NK-92 (cell line): Measurements from ENCODE around the gene HDAC8.
"Not testable (repeated sequence)": the region's sequence is repeated elsewhere in the genome, so short reads cannot be mapped to it uniquely, and the experiment has no call there.

Source experiments
- DNase-seq: peaks from one replicate; lab custom pipeline; 2025; ENCODE audit not compliant: unreplicated experiment; lab: John Stamatoyannopoulos, UW

The HDAC8 gene

DNA sequence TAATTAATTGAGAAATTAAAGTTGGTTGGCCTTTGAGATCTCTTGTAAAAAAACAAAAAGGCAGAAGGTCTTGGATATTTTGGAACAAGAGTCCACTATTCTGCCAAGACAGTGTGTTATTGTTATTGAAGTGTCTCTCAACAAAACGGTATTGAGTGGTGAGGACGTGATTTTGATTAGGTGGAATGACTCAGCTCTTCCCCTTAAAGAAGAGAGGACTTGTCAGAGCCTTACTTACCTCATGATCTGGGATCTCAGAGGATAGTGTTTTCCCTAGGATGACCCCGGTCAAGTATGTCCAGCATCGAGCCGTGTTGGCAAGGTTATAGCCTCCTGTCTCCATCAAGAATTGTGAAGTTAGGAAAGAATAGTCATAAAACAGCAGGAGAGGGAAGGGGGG is 110.9 kb downstream of the HDAC8 start:
- DNase-seq: no peak

DNA sequence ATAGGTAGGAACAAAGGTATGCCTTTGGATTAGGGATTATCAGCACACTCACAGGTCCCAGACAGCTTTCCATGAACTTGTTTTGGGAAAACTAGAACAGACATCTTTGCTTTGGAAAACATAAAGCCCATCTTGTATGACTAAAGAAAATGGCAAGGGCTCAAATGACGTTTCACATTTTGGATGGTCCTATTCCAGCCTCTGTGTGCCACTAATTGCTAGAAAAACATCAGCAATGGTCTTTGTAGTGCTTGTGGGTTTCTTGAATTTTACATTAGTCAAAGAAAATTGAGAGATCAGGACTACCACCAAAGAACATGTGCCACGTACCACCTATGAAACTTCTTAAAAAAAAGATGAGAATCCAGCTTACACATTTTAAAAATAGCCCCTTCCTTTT is 111.4 kb downstream of the HDAC8 start:
- no peak for DNase-seq

DNA sequence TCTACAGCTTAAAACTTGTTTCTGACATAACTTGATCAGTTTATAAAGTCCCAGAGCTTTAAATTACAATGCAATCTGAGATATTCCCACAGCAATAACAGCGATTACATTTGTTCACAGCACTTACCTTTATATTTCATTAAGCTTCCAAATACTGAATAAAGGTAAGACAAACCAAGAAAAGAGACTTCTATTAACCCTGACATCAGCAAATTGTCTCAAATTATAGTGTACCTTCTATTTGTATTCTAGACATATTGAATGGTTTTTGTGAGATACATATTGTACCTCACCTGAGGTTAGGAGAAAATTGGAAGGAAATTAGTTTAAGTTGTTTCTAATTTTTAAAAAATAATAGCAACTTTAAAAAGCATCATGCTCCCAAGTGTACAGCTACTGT is 111.9 kb downstream of the HDAC8 start:
- no peak for DNase-seq

DNA sequence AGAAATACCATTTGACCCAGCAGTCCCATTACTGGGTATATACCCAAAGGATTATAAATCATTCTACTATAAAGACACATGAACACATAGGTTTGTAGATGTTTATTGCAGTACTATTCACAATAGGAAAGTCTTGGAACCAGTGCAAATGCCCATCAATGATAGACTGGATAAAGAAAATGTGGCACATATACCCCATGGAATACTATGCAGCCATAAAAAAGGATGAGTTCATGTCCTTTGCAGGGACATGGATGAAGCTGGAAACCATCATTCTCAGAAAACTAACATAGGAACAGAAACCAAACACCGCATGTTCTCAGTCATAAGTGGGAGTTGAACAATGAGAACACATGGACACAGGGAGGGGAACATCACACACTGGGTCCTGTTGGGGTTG is 123.6 kb downstream of the HDAC8 start:
- not testable (repeated sequence) for DNase-seq

DNA sequence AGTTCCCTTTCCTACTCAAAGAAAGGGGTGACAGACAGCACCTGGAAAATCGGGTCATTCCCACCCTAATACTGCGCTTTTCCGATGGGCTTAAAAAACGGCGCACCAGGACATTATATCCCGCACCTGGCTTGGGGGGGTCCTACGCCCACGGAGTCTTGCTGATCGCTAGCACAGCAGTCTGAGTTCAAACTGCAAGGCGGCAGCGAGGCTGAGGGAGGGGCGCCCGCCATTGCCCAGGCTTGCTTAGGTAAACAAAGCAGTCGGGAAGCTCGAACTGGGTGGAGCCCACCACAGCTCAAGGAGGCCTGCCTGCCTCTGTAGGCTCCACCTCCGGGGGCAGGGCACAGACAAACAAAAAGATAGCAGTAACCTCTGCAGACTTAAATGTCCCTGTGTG is 131.9 kb downstream of the HDAC8 start:
- DNase-seq: not testable (repeated sequence)

DNA sequence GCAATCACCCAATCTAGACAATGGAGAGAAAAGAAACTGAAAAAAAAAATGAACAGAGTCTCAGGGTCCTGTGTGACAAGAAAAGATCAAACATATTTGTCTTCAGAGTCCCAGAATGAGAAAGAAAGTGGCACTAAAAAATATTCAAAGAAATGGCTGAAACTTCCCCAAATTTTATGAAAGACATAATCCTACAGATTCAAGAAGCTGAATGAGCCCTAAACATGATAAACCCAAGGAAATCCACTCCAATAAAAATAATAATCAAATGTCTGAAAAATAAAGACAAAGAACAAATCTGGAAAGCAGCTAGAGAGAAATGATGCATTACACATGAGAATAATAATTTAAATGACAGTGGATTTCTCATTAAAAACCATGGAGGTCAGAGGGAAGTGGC is 136.6 kb downstream of the HDAC8 start:
- no peak for DNase-seq

DNA sequence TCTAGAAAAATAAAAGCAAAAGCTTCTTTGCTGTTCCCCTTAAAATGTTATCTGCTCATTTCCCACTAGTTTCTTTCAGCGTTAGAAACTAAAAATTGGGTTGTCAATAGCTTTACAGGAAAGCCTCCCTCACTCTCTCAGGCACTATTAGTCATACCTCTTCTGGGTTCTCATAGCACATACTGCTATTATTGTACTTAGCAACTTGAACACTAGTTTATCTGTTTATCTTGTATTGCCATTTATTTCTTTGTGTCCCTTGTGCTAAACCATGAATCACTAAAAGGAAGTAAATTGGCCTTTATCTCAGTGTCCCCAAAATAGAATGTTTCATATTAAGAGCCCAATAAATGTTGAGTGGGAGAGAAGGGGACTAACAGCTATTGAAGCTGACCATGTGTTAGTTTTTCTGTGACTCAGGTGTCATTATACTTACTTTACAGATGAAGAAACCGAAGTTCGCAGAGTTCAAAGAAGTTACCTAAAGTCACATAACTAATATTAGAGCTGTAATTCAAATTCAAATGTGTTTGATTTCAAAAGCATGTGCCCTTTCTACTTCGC is 142.2 kb downstream of the HDAC8 start:
- DNase-seq: no peak

DNA sequence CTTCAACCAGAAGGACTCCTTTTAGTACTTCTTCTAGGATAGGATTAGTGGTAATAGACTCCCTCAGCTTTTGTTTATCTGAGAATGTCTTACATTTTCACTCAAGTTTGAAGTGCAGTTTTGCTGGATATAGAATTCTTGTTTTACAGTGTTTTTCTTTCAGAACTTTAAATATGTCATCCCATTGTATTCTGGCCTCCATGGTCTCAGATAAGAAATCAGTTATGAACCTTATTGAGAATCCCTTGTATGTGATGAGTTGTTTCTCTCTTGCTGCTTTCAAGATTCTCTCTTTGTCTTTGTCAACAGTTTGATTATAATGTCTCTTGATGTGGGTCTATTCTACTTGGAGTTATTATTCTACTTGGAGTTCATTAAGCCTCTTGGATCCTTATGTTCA is 150.8 kb downstream of the HDAC8 start:
- DNase-seq: no peak

DNA sequence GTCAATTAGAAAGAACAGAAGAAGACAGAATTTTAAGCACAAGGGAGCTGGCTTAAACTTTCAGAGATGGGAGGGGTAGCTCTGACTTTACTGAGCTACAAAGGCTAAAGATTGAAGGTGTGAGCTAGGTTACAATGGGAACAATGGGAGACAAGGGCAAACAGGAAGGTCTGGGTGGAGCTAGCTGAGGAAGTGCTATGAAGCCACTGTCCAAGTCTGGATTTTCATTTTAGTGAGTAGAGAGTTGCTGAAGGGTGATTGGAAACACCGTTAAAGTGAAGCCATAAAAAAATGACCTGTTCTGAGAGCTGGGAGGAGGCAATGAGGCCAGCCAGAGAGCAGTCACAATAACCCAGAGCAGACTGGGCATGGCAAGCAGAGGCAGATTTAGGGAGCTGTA is 162.7 kb downstream of the HDAC8 start:
- DNase-seq: no peak

DNA sequence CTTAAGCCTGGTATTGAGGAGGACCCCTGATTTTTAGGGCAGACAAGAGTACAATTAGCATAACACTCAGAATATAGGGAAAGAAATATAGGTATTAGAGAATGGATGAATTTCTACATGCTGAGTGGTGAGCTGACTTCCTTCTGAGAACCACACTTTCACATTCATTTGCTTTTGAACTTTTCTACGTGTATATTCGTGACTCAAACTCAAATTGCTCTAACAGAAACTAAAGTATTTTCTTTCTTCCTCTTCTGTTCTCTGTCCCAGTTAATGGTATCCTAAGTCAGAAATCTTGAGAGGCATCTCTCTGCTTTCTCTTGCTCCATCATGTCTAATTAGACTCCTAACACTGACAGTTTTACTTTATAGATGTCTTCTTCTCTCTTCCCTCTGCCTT is 163.8 kb downstream of the HDAC8 start:
- DNase-seq: no peak

DNA sequence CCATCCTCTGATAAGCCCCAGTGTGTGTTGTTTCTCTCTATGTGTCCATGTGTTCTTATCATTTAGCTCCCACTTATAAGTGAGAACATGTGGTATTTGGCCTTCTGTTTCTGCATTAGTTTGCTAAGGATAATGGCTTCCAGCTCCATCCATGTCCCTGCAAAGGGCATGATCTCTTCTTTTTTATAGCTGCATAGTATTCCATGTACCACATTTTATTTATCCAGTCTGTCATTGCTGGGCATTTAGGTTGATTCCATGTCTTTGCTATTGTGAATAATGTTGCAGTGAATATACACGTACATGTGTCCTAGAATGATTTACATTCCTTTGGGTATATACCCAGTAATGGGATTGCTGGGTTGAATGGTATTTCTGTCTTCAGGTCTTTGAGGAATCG is 167.5 kb downstream of the HDAC8 start:
- DNase-seq: not testable (repeated sequence)

DNA sequence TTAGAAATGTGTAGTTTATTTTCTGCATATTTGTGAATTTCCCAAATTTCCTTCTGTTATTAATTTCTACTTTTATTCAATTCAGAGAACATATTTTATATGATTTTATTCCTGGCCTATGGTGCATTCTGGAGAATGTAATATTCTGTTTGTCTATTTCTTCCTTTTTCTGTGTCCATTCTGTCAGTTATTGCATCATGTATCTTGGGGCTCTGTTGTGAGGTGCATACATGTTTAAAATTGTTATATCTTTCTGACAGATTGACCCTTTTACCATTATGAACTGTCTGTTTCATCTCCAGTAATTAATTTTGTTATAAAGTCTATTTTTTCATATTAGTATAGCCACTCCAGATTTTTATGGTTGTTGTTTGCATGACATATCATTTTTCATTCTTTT is 170.0 kb downstream of the HDAC8 start:
- no peak for DNase-seq

DNA sequence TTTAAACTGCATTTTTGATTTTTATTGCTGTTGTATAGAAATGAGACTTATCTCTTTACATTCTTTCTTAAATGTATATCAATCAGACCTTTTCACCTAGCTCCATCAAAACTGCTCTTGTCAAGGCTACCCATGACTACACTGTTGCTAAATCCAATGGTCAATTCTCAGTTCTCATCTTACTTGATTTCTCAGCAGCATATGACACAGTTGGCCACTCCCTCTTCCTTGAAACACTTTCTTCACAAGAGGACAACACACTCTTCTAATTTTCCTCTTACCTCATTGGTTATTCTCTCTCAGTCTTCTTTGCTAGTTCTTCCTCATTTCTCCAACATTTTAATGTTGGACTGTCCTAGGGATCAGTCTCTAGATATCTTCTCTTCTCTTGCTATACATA is 172.8 kb downstream of the HDAC8 start:
- DNase-seq: no peak

DNA sequence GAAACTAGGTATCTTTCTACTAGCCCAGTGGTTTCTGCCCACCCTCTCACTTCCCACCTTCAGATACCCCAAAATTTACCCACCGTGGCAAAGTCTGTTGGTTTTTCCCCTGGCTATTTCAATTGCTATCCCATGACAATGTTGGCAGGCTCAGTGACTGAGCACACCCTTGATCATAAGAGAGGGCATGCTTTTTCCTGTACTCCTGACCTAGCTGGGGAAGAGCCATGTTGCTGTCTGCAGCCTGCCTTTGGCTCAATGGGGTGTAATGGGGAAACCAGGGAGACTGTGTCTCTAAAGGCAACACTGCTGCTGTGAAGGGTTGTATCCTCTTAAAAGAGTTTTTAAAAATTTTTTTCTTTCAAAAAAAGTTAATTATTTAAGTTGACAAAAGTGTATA is 176.5 kb downstream of the HDAC8 start:
- DNase-seq: no peak

DNA sequence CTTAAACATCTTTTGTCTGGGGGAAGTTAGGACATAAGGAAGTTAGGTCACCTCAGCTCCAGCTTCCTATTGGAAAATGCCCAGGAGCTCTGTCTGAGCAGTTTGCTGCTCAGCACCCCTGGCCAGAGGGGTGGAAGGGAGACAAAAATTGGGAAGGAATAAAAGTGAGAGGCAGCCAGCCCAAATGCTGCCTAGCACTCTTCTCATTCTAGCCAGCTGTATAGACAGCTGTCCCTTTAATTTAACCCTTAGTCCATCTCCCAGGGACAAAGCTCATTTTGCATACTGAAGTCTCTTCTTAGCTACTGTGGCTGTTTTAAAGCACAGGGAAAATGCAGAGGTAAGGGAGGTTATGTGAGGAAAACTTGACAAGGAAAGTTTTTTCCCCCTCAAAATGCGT is 177.4 kb downstream of the HDAC8 start:
- no peak for DNase-seq

DNA sequence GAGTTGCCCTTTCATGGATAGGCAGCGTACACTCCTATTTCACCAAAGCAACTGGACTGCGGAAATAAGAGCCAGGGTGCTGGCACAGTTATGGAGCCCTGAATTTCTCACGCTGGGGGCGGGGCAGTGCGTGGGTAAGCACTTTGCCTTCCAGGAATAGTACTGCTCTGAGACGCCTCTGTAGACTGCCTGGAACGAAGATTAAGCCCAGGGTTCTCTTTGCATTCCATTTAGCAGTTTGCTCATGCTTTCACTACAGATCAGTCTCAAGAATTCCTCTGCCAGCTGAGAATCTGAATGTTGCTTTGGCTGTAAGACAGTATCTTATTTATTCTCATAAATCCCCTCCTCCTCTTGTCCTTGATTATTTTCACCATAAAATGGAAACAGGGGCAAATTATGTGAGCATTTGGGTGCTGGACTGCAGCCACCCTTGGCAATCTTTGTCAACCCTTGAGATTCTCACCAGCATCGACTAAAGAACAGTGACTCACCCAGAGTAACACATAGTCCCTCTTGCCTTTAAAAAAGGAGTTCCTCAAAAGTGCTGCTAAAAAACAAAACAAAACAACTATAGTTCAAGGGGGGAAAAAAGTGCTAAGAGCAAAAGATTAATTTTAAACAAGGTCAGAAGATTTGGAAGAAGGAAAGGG is 178.0 kb downstream of the HDAC8 start:
- no peak for DNase-seq

DNA sequence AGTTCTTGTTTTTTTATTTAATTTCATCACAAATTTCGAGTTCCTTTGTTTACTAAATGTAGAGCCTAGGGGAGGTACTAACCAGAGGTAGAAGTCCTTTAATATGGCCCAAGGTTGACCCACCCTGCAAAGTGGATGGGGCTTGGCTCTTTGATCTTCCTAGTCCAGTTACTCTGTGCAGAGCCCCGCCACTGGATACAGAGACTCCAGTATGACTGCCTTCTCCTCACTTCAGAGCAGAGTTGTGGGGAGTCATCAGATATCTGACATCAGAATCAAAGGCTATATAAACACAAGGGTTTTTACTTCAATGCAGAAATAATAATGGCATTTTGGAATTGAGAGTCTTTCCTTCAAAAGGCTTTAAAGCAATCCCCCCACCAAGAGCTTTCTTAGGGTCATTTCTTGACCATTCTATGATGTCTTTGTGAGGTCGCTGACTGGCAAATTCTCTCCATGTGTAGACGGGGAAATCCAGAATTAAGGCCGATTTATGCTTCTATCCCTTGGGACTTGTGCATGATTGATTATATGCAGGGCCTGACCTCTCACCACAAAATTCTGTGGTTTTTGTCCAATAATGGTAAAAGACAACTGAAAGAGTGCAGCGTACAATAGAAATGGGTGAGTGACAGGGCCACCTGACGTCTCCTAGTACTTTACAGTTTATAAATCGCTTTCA is 178.7 kb downstream of the HDAC8 start:
- no peak for DNase-seq

DNA sequence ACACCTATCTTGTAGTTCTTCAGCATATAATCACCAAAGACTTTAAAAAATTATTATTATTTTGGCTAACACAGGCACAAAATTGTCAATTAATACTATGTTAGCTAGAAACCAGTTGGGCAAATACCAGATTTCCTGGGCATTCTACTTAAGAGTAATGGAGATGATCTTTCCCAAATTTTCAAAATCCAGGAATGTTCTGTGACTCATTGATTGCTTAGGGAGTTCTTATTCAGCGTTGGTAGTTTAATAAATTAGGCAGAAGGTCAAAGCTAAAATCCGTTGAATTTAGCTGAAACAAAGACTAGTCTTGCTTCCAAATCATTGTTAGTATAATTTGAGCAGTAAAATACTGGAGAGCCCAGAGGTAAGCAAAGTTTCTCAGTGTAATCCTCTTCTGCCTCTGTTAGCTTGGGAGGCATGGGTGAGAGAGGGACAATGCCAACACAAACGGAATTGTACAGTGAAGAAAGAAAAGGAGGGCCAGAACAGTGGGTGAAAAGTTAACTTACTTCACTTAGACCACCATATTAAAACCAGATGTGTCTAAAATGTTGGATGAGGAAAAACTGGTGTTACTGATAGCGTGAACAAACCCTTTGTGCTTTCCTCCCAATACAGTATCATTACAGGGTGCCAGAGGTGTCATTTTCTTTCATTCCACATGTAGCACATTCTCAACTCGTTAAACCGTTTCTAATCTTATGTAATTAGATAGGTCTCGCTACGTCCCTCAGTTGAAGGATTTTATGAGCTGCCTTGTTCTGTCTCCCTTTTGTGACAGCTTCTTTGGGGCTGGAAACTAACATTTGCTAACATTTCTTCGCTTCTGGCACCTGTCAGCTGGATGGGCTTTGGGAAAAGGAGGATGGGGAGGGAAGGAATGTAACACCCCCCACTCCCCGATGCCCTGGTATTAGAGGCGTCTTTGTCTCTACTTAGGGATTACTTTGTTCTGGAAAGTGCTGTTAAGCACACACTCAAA is 179.5 kb downstream of the HDAC8 start:
- no peak for DNase-seq

DNA sequence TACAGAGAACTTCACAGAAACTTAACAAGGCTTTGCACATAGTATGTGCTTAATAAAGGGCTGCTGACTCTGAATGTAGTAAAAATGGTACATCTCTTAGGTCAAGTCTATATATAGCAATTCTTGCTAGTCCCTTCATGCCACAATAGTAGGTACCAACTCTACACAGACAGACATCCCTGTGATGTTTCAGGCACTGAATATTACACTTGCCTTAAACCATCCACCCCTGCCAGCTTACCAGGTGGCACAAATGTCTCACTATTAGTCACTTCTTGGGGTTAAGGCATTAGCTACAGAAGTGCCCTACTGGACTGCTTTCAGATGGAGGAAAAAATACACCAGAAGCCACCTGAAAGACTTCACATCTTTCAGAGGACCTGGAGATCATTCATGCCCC is 180.6 kb downstream of the HDAC8 start:
- no peak for DNase-seq

DNA sequence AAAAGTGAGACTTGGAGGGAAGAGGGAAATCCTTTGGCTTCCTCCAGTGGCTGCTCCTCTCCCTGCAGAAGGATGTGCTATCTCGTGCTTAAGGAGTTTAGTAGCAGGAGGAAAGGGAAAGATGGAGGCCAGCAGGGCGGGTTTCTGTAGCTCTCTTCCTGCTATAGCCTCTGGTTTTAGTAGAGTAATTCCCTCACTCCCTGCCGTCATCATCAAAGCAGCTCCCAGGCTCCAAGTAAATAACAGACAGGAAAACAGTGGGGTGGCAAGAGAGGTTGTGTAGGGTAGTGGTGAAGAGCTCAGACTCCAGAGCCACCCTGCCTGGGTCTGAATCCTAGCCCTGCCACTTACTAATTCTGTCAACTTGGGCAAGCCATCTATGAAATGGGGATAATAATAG is 185.4 kb downstream of the HDAC8 start:
- DNase-seq: no peak

DNA sequence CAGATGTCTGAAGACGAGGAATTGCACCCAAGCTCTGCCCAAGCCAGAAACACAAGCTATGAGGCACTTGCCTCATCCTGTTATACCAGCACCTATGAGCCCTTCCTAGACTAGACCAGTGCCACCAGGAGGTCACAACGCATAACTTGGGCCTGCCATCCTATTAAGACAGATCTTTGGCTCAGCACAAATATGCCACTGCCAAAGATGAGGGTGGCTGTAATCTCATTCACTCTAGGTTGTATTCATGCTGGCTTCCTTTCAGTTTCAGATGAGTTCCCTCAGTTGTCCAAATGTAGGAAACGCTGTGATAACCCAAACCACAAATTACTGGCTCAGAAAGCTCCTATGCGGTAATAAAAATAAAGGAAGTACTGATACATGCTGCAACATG is 190.4 kb downstream of the HDAC8 start:
- DNase-seq: no peak
